MM.1S (cell line): ENCODE data around the gene GATA2.

Source experiments
- DNase-seq: peaks from one replicate; pipeline ENCODE4 v3.0.0-alpha.2; 2015
- H2AFZ ChIP-seq: fragments of 300-600 bp; sonication (generic); 2 replicates; pipeline ENCODE4 v1.6.0; 2016; ENCODE audit warnings: antibody characterized with exemption, low read length
- H3F3A ChIP-seq: fragments of 300-600 bp; sonication (generic); 2 replicates; pipeline ENCODE4 v1.6.1; 2016; ENCODE audit warnings: mild to moderate bottlenecking, antibody characterized with exemption, low read length, moderate library complexity, mixed read lengths; ENCODE audit not compliant: insufficient read depth
- H3K27ac ChIP-seq: fragments of 300-600 bp; sonication (generic); 2 replicates; pipeline ENCODE4 v1.5.1; 2016; ENCODE audit warnings: mild to moderate bottlenecking, low read length
- H3K27me3 ChIP-seq: fragments of 300-600 bp; sonication (generic); replicated peaks from 2 replicates; pipeline ENCODE4 v1.6.0; 2016; ENCODE audit warnings: low read length; ENCODE audit not compliant: insufficient read depth
- H3K36me3 ChIP-seq: fragments of 300-600 bp; sonication (generic); replicated peaks from 2 replicates; pipeline ENCODE4 v1.6.1; 2016; ENCODE audit warnings: mild to moderate bottlenecking, low read length, mixed read lengths; ENCODE audit not compliant: insufficient read depth
- H3K4me1 ChIP-seq: fragments of 300-600 bp; sonication (generic); 2 replicates; pipeline ENCODE4 v1.6.1; 2016; ENCODE audit warnings: low read length, mixed read lengths
- H3K4me2 ChIP-seq: fragments of 300-600 bp; sonication (generic); 2 replicates; pipeline ENCODE4 v1.6.0; 2016; ENCODE audit warnings: low read depth, low read length
- H3K4me3 ChIP-seq: fragments of 300-600 bp; sonication (generic); 2 replicates; pipeline ENCODE4 v1.5.1; 2016; ENCODE audit warnings: low read length, mixed read lengths
- H3K79me2 ChIP-seq: fragments of 300-600 bp; sonication (generic); 2 replicates; pipeline ENCODE4 v1.6.1; 2016; ENCODE audit warnings: mixed run types, low read length, mixed read lengths
- H3K9ac ChIP-seq: fragments of 300-600 bp; sonication (generic); 2 replicates; pipeline ENCODE4 v1.6.1; 2016; ENCODE audit warnings: low read length, mixed read lengths
- H3K9me2 ChIP-seq: fragments of 300-600 bp; sonication (generic); replicated peaks from 2 replicates; pipeline ENCODE4 v1.6.1; 2016; ENCODE audit warnings: mild to moderate bottlenecking, low read length, mixed read lengths; ENCODE audit not compliant: insufficient read depth
- H3K9me3 ChIP-seq: fragments of 300-600 bp; sonication (generic); replicated peaks from 2 replicates; pipeline ENCODE4 v1.6.1; 2016; ENCODE audit warnings: mild to moderate bottlenecking, low read length, mixed read lengths; ENCODE audit not compliant: insufficient read depth
- H4K20me1 ChIP-seq: fragments of 300-600 bp; sonication (generic); 2 replicates; pipeline ENCODE4 v1.6.1; 2016; ENCODE audit warnings: mild to moderate bottlenecking, low read length, moderate library complexity, mixed read lengths; ENCODE audit not compliant: insufficient read depth
- EZH2 ChIP-seq: fragments of 300-600 bp; sonication (generic); optimal IDR thresholded peaks from 2 replicates; pipeline ENCODE3; 2017; ENCODE audit warnings: low read depth, mild to moderate bottlenecking, antibody characterized with exemption, low read length, mixed read lengths
- EZH2phosphoT487 ChIP-seq: fragments of 300-600 bp; sonication (generic); IDR thresholded peaks from 2 replicates; pipeline ENCODE4 v1.6.1; 2018; ENCODE audit warnings: antibody characterized with exemption, low read length
- TF ChIP-seq, protein P1 (sequence below): fragments of 300-600 bp; sonication (generic); IDR thresholded peaks from 2 replicates; pipeline ENCODE4 v1.5.1; 2016; ENCODE audit warnings: antibody characterized with exemption, low read length, mixed read lengths

The GATA2 gene

DNA sequence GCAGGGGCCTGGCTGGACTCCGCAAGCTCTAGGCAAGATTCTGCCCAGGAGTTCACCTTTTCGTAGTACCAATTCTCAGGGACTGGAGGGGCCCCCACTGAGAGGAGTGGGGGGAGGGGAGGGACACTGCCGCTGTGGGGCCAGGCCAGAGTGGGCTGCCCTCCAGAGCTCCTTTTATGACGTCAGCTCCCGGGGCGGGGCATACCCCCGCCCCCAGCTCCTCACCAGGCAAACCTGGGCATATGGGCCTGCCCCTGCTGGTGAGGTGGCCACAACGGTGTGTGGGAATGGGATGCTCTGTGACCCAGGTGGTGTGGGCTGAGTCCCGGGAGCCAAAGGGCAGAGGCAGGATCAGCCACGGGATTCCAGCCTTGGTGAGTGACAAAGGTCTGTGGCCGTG, 29.6 kb downstream of the GATA2 start:
- H4K20me1 ChIP-seq = no peaks in the 10 kb centered on the region
- no peak overlapping the region for H3K27ac ChIP-seq
- no peaks in the 10 kb centered on the region for H3K4me1 ChIP-seq
- H3K9me3 ChIP-seq = no peaks in the 10 kb centered on the region
- H3F3A ChIP-seq = no peaks in the 10 kb centered on the region
- no peaks in the 10 kb centered on the region for H3K79me2 ChIP-seq
- H2AFZ ChIP-seq = no peak overlapping the region
- H3K4me3 ChIP-seq = no peak overlapping the region
- H3K27me3 ChIP-seq = peaks cover 98% of the 10 kb centered on the region
- no peaks in the 10 kb centered on the region for H3K36me3 ChIP-seq
- no peaks in the 10 kb centered on the region for H3K9me2 ChIP-seq
- no peak for DNase-seq
- H3K4me2 ChIP-seq = no peak overlapping the region
- H3K9ac ChIP-seq = no peak overlapping the region
- TF ChIP-seq, protein P1, sequence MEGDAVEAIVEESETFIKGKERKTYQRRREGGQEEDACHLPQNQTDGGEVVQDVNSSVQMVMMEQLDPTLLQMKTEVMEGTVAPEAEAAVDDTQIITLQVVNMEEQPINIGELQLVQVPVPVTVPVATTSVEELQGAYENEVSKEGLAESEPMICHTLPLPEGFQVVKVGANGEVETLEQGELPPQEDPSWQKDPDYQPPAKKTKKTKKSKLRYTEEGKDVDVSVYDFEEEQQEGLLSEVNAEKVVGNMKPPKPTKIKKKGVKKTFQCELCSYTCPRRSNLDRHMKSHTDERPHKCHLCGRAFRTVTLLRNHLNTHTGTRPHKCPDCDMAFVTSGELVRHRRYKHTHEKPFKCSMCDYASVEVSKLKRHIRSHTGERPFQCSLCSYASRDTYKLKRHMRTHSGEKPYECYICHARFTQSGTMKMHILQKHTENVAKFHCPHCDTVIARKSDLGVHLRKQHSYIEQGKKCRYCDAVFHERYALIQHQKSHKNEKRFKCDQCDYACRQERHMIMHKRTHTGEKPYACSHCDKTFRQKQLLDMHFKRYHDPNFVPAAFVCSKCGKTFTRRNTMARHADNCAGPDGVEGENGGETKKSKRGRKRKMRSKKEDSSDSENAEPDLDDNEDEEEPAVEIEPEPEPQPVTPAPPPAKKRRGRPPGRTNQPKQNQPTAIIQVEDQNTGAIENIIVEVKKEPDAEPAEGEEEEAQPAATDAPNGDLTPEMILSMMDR = no peak
- TF ChIP-seq EZH2 = no peak
- no peak for TF ChIP-seq EZH2phosphoT487

DNA sequence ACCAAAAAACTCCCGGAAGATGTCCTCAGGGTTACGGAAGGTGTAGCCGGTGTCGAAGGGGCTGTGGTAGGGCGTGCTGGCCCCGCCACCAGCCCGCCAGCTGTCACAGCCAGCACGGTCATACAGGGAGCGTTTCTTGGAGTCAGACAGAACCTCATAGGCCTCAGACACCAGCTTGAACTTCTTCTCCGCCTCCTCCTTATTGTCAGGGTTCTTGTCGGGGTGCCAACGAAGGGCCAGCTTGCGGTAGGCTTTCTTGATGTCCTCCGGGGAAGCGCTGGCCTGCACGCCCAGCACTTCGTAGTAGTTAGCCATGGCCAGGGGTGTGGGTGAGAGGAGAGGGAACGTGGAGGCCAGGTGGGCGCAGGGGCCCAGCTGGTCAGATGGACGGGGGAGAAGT, 30.1 kb downstream of the GATA2 start:
- Histone ChIP-seq H3K27me3 (peaks cover 98% of the 10 kb centered on the region), H2AFZ (no peak overlapping the region), H3K36me3 (no peaks in the 10 kb centered on the region), H4K20me1 (no peaks in the 10 kb centered on the region), H3K79me2 (no peaks in the 10 kb centered on the region), H3K4me2 (no peak overlapping the region), H3K9ac (no peak overlapping the region), H3K9me3 (no peaks in the 10 kb centered on the region), H3F3A (no peaks in the 10 kb centered on the region), H3K4me3 (no peak overlapping the region), H3K9me2 (no peaks in the 10 kb centered on the region), H3K4me1 (no peaks in the 10 kb centered on the region), H3K27ac (no peak overlapping the region)
- TF ChIP-seq, protein P1 = no peak
- DNase-seq = no peak

DNA sequence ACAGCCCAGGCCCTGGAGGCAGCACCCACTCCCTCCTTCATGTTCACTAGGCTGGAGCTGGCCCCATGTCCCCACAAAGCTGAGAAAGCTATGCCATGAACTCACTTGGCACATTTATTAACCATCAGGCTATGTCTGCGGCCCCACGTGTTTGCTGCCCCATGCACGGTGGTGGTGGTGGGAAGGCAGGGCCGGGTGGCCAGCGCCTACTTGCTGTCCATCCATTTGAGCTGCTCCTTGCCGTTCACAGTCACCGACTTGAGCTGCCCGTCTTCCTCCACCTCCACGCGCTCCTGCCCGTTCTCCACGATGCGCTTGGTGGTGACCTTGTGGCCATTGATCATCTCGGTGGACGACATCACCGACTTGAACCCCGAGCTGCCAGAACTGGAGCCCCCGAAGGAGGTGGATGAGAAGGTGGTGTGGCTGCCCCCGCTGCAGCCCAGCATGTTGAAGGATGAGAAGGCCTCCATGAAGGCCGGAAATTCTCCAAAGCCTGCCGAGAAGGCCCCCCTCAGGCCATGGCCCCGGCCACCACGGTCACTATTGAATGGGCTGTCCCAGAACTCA, 30.6 kb downstream of the GATA2 start:
- Histone ChIP-seq H3K27me3 (peaks cover 98% of the 10 kb centered on the region), H3K9me2 (no peaks in the 10 kb centered on the region), H4K20me1 (no peaks in the 10 kb centered on the region), H3K4me3 (no peak overlapping the region), H3K79me2 (no peaks in the 10 kb centered on the region), H2AFZ (no peak overlapping the region), H3K36me3 (no peaks in the 10 kb centered on the region), H3K4me1 (no peaks in the 10 kb centered on the region), H3K27ac (no peak overlapping the region), H3K4me2 (no peak overlapping the region), H3K9me3 (no peaks in the 10 kb centered on the region), H3K9ac (no peak overlapping the region), H3F3A (no peaks in the 10 kb centered on the region)
- DNase-seq = no peak
- TF ChIP-seq, protein P1 = no peak
- TF ChIP-seq EZH2 (no peak), EZH2phosphoT487 (no peak)
